GM13976 (cell line): ENCODE results near the gene COL8A2.

Source experiments
- DNase-seq: peaks from one replicate; pipeline ENCODE4 v3.0.0; 2012; ENCODE audit warnings: low spot score
- CTCF ChIP-seq: IDR thresholded peaks from 2 replicates; pipeline ENCODE4 v1.5.1; 2012; ENCODE audit warnings: borderline replicate concordance, mild to moderate bottlenecking; ENCODE audit not compliant: insufficient read depth; ENCODE audit errors: extremely low read depth, missing control alignments, control extremely low read depth
- in situ Hi-C: fragments of 300-500 bp; cut with MboI; formaldehyde crosslinking; loops from one replicate; pipeline ENCODE4 v1.12.0; 2022; ENCODE audit warnings: low sequenced_read_pairs, mixed read lengths, inconsistent platforms; ENCODE audit not compliant: unreplicated experiment

COL8A2 gene

GRCh38 chr1:36122062-36123030 lies 2.7 kb downstream of the COL8A2 start:
- in situ Hi-C loops = no loop called here
- TF ChIP-seq CTCF = no peak
- no peak for DNase-seq

- no peak for DNase-seq
- in situ Hi-C loops = no loop called here
- no peak for TF ChIP-seq CTCF
These were observed 5.6 kb downstream of the COL8A2 start for GRCh38 chr1:36119456-36119855.

- no peak for DNase-seq
- TF ChIP-seq CTCF = no peak
- in situ Hi-C loops = no loop called here
These were observed 6.4 kb downstream of the COL8A2 start for GRCh38 chr1:36118447-36119204.

GRCh38 chr1:36116901-36117300 lies 8.1 kb downstream of the COL8A2 start:
- no peak for DNase-seq
- in situ Hi-C loops = no loop called here

GRCh38 chr1:36115931-36116330 lies 9.1 kb downstream of the COL8A2 start:
- peak; percentile 28 for DNase-seq
- in situ Hi-C loops = no loop called here
- TF ChIP-seq CTCF = no peak

More at GRCh38 chr1:36116901-36117300, 8.1 kb downstream of the COL8A2 start:
- no peak for TF ChIP-seq CTCF

- in situ Hi-C loops = no loop called here
- no peak for TF ChIP-seq CTCF
- no peak for DNase-seq
These were observed 9.8 kb downstream of the COL8A2 start for GRCh38 chr1:36115200-36115669.
